Fibroblast of gingiva (primary cell): ENCODE data around the gene ASPM.
A peak's percentile ranks its signal among the peaks of the same experiment; 100 is the strongest.

Source experiments
- DNase-seq: peaks from one replicate; pipeline ENCODE4 v3.0.0-alpha.2; 2011; ENCODE audit warnings: low read depth

The ASPM gene

DNA sequence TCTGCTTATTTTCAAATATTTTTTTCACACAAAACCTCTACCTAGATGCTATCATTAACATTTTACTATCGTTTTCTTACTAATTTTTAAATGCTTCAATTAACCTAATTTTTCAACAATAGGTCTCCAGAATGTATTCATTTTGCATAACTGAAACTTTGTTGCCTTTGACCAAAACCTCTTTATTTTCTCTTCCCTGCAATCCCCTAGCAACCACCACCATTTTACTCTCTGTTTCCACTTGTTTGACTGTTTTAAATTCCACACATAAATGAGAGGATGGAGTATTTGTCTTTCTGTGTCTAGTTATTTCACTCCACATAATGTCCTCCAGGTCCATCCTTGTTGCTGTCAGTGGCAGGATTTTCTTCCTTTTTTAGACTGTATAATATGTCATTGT is 69.9 kb downstream of the ASPM start:
- DNase-seq, result no peak

DNA sequence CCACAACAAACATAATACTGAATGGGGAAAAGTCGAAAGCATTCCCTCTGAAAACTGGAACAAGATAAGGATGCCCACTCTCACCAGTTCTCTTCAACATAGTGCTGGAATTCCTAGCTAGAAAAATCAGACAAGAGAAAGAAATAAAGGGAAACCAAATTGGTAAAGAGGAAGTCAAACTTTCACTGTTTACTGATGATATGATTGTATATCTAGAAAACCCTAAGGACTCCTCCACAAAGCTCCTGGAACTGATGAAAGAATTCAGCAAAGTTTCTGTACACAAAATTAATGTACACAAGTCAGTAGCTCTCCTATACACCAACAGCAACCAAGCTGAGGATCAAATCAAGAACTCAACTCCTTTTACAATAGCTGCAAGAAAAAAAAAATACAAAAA is 72.5 kb downstream of the ASPM start:
- no peak for DNase-seq

DNA sequence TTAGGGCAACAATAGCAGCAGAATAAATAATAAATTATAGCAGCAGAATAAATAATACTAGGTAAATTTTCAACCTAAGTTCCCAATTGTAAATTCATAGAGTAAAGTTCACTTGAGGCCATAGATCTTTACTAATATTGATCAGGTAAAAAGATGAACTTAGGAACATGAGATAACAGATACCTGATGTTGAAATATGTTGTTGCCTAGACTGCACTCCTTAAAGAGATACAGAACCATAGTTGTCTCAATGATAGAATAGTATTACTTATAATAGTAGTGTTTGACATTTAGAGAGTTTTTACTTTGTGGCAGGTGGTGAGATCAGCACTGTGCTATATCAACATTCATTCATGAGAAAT is 79.0 kb downstream of the ASPM start:
- no peak for DNase-seq

DNA sequence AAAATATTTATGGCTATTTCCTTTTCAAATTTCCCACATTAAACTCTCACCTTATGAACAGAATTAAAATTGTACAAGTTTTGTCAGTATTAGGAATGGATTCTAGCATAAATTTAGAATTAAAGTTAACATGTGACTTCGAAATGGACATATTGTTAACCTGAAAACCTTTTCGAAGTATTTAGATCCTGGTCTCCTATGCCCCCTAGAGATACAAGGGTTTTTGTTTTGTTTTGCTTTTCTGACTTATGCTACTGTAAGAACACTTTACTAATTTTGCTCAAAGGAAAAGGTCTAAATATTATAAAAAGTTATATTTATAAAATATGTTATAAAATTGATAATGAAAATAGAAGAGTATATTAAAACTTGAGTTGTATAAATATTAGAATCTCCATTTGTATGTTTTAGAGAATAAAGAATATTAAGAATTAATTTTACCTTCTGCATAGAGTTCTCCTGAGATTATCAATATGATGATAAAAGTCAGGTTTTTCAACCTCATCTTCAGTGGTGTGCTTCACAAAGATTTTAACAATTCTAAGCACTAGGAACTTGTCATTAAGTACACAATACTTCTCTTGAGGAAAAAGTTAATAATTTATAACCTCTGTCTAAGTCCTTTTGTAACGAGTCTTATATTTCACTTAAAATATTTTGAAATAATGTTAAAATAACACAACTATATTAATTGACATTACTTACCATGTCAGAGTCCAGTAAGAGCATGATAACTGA is 79.6 kb downstream of the ASPM start, which contains the start of gene F13B:
Gene F13B, minus strand, starts transcription at position 542 of the 738 bp plus-strand sequence. Its CDS starts 37 bp downstream, at position 505.
- no peak for DNase-seq

DNA sequence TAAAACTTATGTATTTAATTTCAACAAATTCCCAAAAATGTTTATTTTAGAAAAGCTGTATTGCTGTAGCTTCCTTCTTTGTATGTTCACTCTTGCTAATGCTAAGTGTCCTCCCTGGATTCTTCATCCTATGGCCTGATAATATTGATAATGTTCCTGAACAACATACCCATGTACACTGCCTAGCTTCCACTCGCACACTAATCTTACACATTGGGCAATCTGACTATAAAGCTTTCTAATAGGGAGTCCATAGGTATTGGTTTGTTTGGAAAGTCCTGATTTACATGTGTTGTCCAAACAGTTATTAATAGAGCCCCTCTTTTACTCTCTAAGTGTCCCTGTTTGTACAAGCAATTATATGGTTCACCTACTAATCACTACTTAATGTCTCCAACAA is 80.2 kb downstream of the ASPM start:
- no peak for DNase-seq

DNA sequence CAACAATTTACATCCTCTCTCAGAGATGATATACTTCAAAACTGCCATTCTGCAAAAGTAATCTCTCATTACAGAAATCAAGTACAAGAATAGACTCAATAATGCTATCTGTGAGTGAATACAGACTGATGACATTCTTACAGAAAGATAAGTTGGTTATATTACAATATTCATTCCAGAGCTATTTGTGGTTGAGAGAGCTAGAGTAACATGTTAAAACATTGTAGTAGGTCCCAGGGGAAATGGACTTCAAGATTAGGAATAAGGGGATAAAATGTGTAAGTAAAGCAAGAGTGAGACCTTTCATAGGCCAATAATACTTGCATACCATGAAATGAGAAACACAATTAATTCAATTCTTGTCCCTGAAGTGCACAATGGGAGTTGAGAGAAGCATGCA is 80.9 kb downstream of the ASPM start:
- DNase-seq, result peak; percentile 13

DNA sequence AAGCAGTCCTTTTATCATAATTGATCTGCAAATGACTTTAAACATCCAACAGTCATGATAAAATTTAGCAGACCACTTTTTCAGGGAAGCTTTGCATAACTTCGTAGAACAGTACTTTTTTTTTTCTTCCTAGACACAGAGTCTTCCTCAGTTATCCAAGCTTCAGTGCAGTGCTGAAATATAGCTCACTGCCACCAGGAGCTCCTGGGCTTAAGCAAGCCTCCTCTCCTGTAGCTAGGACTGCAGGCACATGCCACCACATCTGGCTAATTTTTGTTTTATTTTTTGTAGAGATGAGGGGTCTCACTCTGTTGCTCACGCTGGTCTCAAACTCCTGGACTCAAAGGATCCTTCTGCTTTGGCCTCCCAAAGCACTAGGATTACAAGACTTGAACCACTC is 83.3 kb downstream of the ASPM start:
- no peak for DNase-seq

DNA sequence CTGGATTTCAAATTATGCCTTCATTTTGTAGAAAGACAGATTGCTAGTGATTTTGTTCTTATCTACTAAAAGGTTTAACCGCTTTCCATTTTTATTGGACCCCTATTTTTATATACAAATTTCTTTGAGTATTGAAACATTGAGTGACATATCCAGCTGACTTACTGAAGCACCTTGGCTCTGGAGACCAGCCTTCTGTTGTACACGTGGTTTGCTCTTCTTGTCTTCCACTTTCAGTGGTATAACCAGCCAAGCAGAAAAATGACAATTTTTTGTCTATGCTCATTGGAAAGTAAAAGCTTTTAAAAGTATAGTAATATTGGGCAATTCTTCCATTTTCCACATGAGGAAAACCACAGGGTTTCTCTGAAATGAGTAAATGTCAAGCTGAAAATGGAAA is 83.8 kb downstream of the ASPM start:
- no peak for DNase-seq

DNA sequence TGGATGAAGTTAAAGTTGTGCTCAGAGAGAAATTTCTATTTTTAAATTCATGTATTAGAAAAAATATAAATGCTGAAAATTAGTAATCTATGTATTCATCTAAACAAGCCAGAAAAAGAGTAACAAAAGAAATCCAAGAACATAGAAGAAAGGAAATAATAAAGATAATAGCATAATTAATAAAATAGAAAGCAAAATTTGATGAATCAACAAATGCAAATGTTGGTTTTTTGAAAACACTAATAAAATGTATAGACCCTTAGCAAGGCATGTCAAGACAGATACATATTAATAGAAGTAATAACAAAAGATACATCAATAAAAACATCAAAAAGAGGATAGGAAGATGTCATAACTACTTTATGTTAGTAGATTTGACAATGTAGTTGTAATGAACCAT is 97.4 kb downstream of the ASPM start:
- no peak for DNase-seq

DNA sequence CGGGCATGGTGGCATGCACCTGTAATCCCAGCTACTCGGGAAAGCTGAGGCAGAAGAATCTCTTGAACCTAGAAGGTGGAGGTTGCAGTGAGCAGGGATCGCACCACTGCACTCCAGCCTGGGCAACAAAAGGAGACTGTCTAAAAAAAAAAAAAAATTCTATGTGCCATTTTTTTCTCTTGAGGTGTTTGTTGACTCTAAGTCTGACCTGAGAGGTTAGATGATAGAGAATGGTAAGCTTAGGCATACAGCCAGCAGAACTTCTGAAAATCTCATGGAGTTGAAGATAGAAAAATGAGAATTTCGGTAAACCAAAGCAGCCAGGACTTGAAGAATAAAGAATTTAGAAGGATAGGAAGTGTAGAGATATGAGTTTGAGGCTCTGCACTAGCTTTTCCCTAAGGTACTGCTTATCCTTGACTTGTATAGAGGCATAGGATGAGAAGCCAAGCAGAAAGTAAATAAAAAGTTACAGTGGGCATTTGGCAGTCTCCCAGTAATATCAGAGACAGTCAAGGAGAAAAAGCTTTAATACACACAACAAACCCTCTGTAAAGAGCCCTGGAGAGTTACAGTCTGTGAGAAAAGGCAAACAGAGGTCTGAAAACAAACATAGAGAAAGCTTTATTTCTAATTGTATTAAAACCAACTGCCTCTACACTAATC is 103.7 kb downstream of the ASPM start:
- no peak for DNase-seq

DNA sequence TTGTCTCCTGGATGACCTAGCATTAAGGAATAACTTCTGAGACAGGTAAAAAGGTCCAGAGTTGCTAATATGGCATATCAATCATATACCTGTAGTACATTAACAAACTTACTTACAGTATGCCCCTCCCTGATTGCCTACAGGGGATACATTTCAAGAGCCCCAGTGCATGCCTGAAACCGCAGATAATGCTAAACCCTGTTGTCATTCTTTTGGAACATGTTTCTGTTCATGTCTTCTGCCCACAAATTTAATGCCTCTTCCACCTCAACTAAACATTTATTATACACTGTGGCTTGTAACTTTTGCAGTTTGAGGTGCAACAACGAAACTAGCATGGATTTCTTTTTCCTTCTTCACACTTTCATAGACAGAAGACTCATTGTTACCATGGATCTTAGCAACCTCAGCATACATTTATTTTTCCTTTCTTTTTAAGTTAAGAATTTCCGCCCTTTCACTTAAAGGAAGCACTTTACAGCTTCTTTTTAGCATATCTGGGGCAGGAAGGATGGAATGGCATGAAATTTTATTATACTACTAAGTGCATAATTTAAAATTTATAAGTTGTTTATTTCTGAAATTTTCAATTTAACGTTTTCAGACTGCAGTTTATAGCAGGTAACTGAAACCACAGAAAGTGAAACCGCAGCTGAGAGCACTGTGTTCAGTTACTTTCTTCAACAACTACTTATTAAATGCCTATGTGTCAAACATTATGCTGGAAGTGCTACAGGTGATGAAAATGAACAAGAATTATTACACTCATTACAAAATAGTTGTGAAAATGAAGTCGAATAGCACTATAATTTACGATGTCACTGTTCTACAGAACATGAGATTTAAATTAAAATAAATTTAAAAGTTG is 104.7 kb downstream of the ASPM start:
- no peak for DNase-seq

DNA sequence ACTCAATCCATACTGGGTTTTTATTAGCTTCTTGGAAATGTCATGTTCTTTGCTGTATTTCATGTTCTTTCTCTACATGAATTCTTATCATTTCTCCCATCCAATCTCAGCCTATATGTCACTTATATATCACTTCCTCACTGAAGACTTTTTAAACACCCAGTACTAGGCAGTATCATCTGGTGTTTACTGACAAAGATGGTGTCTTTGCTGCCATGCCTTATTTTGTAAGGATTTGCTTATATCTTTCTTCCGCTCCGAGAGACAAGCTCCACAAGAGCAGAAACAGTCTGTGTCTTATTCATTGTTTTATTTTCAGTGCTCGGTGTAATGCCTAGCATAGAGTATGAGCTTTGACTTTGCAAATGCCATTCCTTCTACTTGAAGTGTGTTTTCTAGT is 109.6 kb downstream of the ASPM start:
- DNase-seq, result no peak

DNA sequence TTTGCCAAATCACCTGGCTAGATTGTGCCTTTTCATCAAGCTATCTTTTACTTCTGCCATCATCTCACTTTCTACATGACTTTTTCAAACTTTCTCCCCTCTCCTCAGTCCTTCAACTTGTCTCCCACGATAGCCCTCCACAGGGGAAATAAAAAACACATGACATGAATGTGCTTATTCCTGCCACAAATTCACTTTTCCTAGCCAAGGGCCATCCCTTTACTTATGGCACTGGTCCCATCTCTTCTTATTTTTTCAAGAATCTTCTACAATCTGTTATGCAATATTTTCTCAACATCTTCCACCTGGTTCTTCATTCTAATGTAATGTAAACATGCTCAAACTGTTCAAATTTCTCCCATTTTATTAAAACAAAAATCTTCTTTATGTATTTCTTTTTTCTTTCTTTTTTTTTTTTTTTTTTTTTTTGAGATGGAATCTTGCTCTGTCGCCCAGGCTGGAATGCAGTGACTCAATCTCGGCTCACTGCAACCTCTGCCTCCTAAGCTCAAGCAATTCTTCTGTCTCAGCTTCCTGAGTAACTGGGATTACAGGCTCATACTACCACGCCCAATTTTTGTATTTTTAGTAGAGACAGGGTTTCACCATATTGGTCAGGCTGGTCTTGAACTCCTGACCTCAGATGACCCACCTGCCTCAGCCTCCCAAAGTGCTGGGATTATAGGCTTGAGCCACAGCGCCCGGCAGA is 111.7 kb downstream of the ASPM start:
- DNase-seq, result peak; percentile 34
